ENCODE measurements around the gene COL27A1.

COL27A1 gene

DNA sequence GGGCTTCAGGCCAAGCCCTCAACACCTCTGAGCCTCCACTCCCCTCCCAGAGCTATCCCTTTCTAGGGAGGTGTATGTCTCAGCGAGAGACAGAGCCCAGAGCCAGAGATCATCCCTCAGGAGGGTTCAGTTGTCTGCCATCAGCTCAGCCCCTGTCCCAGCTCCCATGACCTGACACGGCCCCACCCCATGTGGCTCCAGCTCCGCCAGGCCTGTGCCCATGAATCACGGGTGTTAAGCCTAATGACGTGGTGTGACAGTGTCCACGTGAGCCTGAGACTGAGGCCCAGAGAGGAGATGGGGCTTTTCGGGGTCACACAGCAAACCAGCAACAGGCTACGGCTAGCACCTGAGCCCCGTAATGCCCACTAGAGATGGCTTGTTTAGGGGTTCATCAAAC, 106.7 kb downstream of the COL27A1 start:
- in situ Hi-C loops (cut with MboI; ENCODE audit: low sequenced_read_pairs): no loop called here

DNA sequence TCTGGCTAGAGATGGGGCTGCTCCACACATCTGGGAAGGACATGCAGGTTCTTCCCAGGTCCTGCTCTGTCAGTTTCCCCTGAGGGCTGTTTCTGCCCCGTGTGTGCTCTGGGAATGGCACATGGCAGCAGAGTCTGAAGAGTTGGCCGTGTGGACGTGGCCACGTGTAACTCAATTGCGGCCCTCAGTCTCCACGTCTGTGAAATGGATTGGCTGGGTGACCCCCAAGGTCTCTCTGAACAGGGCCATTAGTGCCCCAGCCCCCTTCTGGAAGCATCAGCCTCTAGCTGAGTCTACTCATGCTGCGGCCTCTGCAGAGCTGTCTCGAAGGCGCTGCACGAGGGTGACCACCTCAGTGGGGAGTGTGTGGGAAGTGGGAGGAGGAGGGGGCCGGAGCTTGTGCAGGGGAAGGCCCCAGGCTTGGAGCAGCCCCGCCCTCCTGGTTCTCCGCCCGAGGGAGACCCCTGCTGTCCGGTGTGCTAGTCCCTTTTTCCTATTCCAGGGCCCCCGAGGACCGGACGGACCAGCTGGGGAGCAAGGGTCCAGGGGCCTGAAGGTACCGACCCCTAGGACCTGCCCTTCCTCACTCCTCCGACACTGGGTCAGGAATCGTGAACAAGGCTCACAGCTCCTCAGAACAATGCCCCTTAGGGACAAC, 108.6 kb downstream of the COL27A1 start:
- in situ Hi-C loops (cut with MboI; ENCODE audit: low sequenced_read_pairs): no loop called here

DNA sequence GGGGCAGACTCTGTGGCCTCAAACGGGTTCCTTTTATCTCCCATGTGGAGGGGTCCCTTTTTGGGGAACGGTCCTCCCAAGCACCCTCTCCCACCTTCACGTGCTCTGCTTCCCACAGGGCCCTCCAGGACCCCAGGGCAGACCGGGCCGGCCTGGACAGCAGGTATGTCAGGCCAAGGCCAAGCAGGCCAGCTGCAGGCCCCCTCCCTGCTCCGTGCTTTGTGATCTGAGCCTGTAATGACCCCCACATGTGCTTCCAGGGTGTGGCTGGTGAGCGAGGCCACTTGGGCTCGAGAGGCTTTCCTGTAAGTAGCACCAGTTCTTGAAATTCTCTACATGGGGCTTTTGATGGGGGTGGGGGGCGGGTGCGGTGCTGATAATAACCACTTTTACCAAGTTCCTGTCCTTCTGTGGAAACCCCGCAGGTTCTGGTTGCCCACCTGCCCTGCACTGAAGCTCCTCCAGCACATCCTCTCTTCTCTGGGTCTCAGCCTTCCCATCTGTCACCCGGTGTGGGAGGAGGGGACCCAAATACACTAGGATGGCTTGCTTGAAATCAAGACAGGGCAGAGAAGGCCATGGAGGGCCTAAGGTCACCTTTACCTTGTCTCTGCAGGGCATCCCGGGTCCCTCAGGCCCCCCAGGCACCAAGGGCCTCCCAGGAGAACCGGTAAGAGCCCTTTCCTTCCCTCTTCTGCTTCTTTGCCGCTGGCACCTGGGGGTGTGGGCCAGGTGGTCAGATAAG, 109.6 kb downstream of the COL27A1 start:
- in situ Hi-C loops (cut with MboI; ENCODE audit: low sequenced_read_pairs): no loop called here

DNA sequence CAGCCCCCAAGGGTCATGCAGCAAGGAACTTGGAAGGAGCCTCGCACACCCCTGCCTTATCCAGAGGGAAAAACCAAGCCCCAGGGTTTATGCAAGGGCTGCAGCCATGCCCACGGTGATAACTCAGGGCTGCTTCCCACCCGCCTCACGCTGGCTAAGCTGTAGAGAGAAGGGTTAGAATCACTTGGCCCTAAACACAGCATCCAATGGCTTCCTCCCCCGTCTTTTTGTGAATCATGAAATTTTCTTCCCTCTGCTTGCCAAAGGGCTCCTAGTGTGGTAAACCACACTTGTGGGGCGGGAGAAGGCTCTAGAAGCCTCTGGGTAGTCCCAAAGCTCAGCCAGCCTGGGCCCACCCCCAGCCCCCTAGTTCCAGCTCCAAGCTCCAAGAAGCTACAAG, 111.6 kb downstream of the COL27A1 start:
- in situ Hi-C loops (cut with MboI; ENCODE audit: low sequenced_read_pairs): no loop called here

DNA sequence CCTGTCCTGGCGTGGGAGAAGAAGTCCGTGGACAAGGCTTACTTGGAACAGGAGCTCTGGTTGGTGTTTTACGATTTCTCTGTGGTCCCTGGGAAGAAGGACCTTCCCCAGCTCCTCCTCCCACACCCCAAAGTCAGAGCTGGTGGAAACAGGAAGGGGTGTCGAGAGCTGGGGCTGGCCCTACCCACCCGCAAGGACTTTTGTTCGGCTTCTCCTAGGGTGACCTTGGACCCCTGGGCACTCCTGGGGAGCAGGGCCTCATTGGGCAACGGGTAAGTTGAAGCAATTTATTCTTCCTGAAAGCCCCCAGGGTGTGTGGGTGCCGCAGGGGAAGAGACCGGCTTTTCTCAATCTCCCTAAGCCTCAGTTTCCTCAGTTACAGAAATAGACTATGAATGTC, 113.7 kb downstream of the COL27A1 start:
- in situ Hi-C loops (cut with MboI; ENCODE audit: low sequenced_read_pairs): no loop called here

DNA sequence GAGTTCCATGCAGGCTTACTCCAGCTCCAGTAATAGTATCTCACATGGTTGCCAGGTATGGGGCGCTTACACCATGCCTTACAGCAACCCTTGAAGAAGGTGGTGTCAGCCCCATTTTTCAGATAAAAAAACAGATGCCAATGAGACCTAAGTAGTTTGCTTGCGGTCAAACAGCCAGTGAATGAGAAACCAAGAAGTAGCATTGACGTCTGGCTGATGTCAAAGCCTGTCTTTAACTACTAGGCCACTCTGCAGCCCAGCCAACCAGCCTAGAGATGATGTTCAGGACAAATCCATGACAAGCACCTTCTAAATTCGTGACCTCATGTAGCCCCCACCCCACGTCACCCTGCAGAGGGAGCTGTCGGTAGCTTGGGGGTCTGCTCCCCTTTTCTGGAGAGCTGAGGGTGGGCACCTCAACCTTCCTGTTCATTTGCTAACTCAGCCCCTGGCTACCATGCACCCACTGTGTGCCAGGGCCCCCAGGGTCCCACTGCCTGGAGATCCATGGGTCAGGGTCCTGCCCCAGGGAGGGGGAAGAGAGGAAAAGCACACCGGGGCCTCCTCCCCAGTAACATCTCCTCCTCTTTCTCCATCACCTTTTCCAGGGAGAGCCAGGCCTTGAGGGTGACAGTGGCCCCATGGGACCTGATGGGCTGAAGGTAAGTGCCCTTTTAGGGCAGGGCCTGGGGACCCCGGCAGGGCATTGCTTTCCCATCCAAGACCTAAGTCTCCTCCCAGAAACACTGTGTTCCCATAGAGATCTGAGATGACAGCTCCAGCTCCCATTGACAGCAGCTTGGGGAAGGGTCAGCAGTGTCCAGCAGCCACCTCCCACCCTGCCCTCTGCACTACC, 115.0 kb downstream of the COL27A1 start:
- in situ Hi-C loops (cut with MboI; ENCODE audit: low sequenced_read_pairs): no loop called here

DNA sequence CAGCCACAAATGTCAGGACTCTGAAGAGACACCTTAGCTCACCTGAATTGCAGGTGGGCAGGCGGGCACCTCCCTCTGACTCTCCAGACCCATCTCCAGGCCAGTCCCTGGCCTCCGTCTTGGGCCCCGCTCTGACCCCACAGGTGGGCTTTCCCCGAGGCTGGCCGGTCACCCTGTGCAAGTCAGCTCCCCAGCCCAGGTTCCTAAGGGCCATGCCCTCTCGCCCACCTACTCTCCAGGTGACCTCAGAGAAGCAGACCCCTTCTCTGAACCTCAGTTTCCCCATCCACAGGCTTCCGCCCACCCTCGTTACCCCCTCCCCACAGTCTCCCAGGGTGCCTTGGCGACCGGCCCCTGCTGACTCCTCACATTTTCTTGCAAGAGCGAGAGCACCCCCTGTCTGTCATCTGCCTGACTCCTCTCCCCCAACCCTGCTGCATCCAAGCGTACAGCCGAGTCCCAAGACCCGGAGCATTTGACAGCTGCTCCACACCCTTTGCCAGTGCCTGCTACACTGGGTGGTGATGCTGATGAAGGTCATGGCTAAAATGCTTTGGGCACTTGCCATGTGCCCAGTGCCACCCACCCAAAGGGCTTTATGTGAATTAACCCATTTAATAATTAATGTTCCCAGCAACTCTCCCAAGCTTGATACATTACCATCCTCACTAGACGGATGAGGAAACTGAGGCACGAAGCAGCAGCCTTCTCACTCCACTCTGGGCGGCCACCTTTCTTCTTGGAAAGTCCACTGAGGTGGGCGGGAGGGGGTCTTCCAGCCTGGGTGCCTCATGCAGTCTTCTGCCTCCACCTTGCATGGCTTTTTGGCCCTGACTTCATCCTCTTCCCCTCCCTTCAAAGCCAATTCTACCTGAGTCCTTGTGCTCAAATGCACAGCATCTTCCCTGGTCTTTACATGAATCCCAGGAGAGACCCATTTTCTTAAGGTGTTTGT, 116.5 kb downstream of the COL27A1 start:
- in situ Hi-C loops (cut with MboI; ENCODE audit: low sequenced_read_pairs): no loop called here

DNA sequence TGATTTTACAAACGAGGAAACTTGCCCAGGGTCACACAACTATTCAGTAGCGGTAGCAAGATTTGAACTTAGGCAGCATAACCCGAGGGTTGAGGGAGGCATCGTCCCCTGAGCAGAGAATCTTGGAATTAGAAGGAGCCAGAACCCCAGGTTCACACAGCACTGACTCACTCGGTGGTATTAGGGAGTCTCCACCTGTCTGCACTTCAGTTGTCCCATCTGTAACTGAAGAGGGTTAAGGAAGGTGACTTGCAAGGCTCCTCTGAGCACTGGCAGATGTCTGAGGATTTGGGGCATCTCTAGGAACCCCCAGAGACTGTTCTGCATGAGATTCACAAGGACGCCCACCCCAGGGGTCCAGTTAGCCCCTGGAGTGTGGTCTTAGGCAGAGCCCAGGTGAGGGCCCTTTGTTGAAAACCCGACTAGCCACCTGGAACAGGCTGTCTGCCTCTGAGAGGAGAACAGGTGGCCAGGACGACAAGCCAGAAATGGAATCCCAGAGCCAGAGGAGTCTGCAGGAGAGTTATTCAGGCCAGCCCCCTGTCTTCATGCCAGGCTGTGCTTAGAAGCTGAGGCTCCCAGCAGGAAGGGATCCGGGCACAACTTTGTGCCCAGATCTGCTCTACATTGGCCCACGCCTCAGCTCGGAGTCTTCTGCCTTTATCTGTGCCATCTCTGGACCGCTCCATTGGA, 117.5 kb downstream of the COL27A1 start:
- in situ Hi-C loops (cut with MboI; ENCODE audit: low sequenced_read_pairs): no loop called here

DNA sequence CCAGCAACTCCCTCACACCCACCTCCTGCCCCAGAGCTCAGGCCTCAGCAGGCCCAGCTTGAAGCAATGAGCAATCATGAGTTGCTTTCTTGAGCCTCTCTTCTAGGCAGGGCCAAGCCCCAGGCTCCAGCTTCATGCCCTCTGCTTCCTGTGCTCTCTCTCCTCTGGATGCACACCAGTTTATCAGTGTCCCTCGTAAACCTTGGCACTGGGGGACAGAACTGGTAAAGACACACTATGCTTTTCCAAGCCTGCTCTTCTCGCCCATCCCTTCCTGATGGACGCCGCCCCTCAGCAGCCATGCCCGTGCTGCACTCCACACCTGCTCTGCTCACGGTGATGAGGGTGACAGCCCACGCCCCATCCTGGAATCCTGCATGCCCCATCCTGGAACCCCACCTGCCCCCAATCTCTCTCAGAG, 118.1 kb downstream of the COL27A1 start:
- in situ Hi-C loops (cut with MboI; ENCODE audit: low sequenced_read_pairs): no loop called here

DNA sequence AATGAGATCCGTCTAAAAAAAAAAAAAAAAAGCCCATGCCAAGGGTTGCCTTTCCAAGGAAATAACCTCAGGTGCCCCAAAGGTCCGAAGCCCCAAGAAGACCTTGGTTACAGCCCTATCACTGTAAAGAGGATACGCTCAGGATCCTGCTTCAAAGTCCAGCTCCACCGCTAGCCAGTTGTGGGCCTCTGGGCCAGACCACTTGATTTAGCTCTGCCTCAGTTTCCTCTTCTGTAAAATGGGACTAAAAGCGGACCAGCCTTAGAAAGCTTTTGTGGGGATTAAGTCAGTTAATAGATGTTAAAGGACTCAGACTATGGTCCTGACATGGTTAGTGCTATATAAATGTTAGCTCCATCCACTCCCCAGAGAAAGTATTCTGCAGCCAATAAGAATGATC, 118.9 kb downstream of the COL27A1 start:
- in situ Hi-C loops (cut with MboI; ENCODE audit: low sequenced_read_pairs): no loop called here

DNA sequence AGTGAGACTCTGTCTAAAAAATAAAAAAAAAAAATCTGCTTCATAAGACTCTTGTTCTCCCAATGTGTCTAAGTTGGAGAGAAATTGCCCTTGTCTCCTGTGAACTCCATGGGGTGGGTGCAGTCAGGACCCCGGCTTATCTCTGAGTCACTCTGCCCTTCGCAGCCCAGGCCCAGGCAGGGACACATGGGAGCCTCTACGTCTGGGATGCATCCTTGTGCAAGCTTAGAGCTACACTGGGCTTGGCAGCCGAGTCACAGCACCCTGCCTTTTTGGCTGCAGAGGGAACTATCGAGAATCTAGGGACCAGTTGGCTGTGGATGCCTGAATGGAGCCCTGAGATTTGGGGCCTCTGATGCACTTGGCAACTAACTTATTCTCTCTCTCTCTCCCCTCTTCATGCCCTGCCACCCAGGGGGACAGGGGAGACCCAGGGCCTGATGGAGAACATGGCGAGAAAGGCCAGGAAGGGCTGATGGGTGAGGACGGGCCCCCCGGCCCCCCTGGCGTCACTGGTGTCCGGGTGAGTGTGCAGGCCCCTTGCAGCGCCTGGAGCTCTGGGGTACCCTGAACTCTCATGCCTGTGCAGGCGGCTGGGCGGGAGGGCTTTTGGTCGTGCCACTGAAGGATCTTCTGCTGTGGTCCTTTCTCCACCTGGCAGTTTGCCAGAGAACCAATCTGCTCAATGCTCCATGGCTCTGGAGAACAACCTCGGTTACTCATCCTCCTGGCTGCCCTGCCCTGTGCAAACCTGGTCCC, 120.1 kb downstream of the COL27A1 start:
- in situ Hi-C loops (cut with MboI; ENCODE audit: low sequenced_read_pairs): no loop called here

DNA sequence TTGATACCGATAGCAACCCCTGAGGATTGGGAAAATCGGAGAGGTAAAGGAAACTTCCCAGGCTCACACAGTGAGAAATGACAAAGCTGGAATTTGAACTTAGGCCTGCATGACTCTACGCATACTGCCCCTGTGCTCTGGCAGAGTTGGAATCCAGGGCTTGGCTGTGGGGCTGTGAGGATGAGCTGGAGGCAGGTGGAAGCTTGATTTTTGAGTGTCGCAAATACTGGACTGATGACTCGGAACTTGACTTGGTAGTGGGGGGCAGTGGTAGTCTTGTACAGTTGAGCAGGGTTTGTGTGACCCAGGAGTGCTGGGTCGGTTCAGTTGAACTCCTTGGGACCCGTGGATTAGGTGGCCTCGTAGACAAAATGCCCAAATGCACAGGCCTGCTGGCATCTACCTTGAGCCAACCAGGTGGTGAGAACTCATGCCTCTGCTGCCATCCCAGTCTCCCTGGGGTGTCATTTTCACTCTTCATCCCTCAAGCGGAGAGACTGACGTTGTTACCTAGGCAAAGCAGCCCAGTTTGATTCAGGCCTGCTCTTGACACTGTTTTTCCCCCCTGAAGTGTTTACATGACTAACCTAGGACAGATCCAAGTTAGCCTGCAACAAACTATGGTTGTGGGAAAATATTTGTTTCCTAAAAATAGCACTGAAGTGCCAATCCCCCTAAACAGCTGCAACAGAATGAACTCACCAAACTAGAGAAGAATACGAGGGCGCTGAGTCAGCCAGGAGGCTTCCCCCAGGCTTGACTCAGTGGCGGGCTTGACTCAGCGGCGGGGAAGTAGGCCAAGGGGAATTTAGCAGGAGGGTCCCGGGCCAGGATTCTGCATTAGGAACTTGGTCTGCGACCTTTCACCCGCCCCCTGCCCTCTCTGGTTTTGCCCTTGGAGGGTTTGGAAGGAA, 121.8 kb downstream of the COL27A1 start:
- in situ Hi-C loops (cut with MboI; ENCODE audit: low sequenced_read_pairs): no loop called here

DNA sequence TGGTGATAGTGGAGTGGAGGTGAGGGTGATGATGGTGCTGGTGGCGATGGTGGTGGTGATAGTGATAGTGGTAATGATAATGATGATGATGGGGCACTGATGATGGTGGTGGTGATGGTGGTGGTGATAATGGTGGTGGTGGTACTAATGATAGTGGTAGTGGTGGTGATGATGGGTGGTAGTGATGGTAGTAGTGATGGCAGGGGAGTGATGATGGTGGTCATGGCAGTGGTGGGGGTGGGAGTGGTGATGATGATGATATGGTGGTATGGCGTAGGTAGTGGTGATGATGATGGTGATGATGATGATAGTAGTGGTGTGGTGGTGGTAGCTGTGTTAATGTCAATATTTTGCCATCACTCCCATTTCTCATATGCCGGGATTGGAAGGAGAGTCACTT, 123.0 kb downstream of the COL27A1 start:
- in situ Hi-C loops (cut with MboI; ENCODE audit: low sequenced_read_pairs): no loop called here

DNA sequence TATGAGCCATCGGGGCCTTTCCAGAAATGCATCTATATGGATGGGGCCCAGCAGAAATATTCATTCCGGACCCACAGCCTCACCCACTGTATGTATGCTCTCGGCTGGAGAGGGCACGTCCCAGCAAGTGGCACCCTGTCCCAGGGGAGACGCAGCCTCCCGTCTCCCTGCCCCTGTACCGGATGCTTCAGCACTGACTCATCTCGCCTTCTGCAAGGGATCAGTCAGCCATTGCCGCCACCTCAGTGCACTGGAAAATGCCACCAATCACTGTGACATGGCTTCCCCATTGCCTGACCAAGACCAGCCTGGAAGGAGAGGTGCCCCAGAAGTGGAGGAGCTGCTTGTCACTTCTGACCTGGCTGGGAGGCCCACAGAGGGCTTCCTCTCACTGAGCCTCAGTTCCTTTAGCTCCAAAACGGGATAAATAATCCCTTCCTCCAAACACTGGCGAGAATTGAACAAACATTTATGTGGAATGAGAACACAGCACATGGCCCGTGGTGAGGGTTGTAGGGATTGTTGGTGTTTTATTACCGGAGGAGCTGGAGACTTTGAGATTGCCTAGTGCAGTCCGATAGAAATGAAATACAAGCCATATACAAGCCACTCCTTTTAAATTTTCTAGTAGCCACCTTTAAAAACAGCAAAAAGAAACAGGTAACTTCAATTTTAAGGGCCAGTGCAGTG, 123.7 kb downstream of the COL27A1 start:
- in situ Hi-C loops (cut with MboI; ENCODE audit: low sequenced_read_pairs): no loop called here

DNA sequence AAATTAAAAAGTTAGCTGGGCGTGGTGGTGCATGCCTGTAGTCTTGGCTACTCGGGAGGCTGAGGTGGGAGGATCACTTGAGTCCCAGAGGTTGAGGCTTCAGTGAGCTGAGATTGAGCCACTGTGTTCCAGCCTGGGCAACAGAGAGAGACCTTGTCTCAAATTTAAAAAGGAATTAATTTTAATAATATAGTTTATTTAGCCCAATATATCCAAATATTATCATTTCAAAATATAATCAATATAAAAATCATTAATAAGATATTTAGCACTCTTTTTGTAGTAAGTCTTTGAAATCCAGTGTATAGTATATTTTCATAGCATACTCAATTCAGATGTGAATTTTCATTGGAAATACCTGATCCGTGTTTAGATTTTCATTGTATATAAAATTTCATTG, 124.4 kb downstream of the COL27A1 start:
- in situ Hi-C loops (cut with MboI; ENCODE audit: low sequenced_read_pairs): loop anchor here (10.0 kb wide), 1 partner anchor 185 kb away; the partner anchor contains the start of gene KIF12

DNA sequence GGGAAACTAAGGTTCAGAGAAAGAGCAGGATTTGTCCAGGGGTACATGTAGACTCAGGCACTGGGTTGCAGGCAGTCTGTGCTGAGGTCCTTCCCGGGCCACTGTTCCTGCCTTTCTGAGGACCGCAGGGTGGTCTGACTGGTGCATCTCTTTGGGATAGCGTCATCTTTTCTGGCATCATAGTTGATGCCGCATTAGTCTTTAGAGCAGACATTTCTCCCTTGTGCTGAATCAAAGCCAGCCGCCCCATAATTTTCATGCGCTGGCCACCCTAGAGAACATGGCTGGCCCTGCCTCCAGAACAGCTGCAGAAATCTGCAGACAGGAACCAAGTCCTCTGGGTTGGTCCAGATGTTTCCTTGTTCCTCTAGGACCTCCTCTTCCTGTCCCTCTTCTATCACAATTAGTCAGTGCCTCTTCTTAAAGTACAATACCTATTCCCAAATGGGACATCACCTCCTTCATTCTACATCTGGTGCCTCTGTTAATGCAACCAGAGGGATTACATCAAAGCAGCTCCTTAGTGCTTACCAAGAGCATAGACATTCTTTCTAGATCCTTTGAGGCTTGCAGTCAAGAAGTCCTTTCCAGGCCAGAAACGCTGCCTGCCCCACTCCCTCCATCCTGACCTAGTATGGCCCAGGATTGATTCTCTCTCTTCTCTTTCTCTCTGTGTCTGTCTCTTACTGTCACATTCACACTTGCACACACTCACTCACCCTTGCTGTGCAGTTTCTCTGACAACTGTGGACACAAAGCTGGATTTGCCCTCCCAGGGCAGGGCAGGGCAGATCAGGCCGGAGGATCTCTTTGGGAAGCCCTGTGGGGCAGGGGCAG, 125.5 kb downstream of the COL27A1 start:
- in situ Hi-C loops (cut with MboI; ENCODE audit: low sequenced_read_pairs): loop anchor here (10.0 kb wide), 1 partner anchor 186 kb away; the partner anchor contains the start of gene KIF12
